Heart right ventricle (tissue), 16 donors: ENCODE data around the gene TMEM170B. TPM values are rescaled to one million over a fixed set of nuclear protein-coding genes. Genes with fewer than 3 reads are reported as not detected.
A peak's percentile ranks its signal among the peaks of the same experiment; 100 is the strongest.

Experiments used
- ATAC-seq, 8 donors: fragments of 200-7000 bp; cut with Tn5 transposase; one replicate each; pipeline ENCODE4 v1.9.1; 2020; ENCODE audit warnings: mild to moderate bottlenecking in 8 of 8, moderate library complexity in 8 of 8, moderate number of reproducible peaks in 1 of 8
- DNase-seq, 2 donors: peaks; one replicate each; pipeline ENCODE4 v3.0.0-alpha.2; 2020
- H3K27ac ChIP-seq, 10 donors: fragments of 200-600 bp; sonication (generic) in 2 of 10; one replicate each; pipeline versions ENCODE4 v1.5.0 to v1.8.0; 2020 to 2022; ENCODE audit warnings: mild to moderate bottlenecking in 3 of 10
- H3K27me3 ChIP-seq, 7 donors: fragments of 200-600 bp; one replicate each; pipeline ENCODE4 v1.8.0; 2021 to 2022; ENCODE audit warnings: mild to moderate bottlenecking in 2 of 7
- H3K36me3 ChIP-seq, 9 donors: fragments of 200-600 bp; sonication (generic) in 1 of 9; one replicate each; pipeline versions ENCODE4 v1.5.0 to v1.8.0; 2020 to 2022; ENCODE audit warnings: mild to moderate bottlenecking in 2 of 9
- H3K4me1 ChIP-seq, 9 donors: fragments of 200-600 bp; sonication (generic) in 1 of 9; one replicate each; pipeline versions ENCODE4 v1.5.0 to v1.8.0; 2020 to 2022; ENCODE audit warnings: mild to moderate bottlenecking in 4 of 9
- H3K4me3 ChIP-seq, 10 donors: fragments of 200-600 bp; sonication (generic) in 2 of 10; one replicate each; pipeline versions ENCODE4 v1.5.0 to v1.8.0; 2020 to 2022; ENCODE audit warnings: mild to moderate bottlenecking in 7 of 10, moderate library complexity in 2 of 10
- H3K9me3 ChIP-seq, 11 donors: fragments of 200-600 bp in 10 of 11; sonication (generic) in 2 of 11; one replicate each; pipeline versions ENCODE4 v1.5.0 to v1.8.0; 2013 to 2022; ENCODE audit warnings: mild to moderate bottlenecking in 2 of 11, control low read depth in 1 of 11, moderate library complexity in 1 of 11
- WGBS, 2 donors: extraction: QIAGEN DNeasy Blood & Tissue Kit; methylation state at CpG; one replicate each; pipeline ENCODE4 v1.1.7; 2013; ENCODE audit warnings: inconsistent platforms in 1 of 2; 5-methylcytosine and 5-hydroxymethylcytosine counted together
- intact Hi-C, 10 donors: fragments of 100-400 bp; cut with DNase I; formaldehyde crosslinking; loops; one replicate each; pipeline versions ENCODE4 v1.11.1 to v1.14.2; 2022
- polyA plus RNA-seq, 2 donors: library from polyadenylated mRNA; stranded (reverse); fragments of 200-250 nt; gene quantifications; one replicate each; pipeline ENCODE4 v1.2.3, GENCODE V29; 2013
- total RNA-seq, 10 donors: library from RNA; stranded (reverse); fragmentation: NEBNext Ultra II Directional in 3 of 10; extraction: Animal tissue kit (Norgen Biotek cat#: 25700) in 3 of 10; gene quantifications; one replicate each; pipeline versions ENCODE4 v1.2.1 to v1.2.4, GENCODE V29; 2021 to 2023
- TF ChIP-seq, protein P1 (sequence below), 9 donors: fragments of 200-600 bp; sonication (generic) in 2 of 9; IDR thresholded peaks; one replicate each; pipeline versions ENCODE4 v1.5.0 to v1.8.0; 2021 to 2022; ENCODE audit warnings: antibody characterized with exemption in 9 of 9, mild to moderate bottlenecking in 5 of 9, moderate library complexity in 1 of 9
- donor health status: Arrhythmogenic right ventricular cardiomyopathy.
- donor health status: ischemic (EF 13 %, LVEDD 7.1; RV severe dilation, severe dysfunction).
- donor health status: healthy with polysubstance abuse.
- donor health status: DM: no; HTN: yes; CAD: no.
- donor health status: DM: no; HTN: no; CAD: no.
- donor health status: ischemic (EF 25% LVEDD 6.9; RV normal size, moderate dysfunction).
- donor health status: ischemic (EF 25% LVEDD 5.7; RV mildly dilated, moderate dysfunction).
- donor health status: healthy.
- donor health status: DM: yes; HTN: yes; CAD: no.
- donor health status: Ischemic cardiomyopathy.
- donor health status: ischemic (EF 35%, LVEDD 5.7; RV mildly dilated, moderate dysfunction).
- donor health status: nonischemic (EF 11% LVEDD 7.7; RV severe dilation, severe dysfunction).
- donor health status: DM: yes; HTN: yes; CAD: no.
- donor health status: PGD.
- donor health status: ischemic (EF 29% LVEDD 5.4; RV normal size, mild dysfunction).
- donor health status: nonischemic (EF 23%, LVEDD 6.1; RV moderate dilation, normal function).

TMEM170B gene
- total and polyA plus RNA-seq, 12 donors, result 1.3 to 5.3 (median 4.1) TPM

DNA sequence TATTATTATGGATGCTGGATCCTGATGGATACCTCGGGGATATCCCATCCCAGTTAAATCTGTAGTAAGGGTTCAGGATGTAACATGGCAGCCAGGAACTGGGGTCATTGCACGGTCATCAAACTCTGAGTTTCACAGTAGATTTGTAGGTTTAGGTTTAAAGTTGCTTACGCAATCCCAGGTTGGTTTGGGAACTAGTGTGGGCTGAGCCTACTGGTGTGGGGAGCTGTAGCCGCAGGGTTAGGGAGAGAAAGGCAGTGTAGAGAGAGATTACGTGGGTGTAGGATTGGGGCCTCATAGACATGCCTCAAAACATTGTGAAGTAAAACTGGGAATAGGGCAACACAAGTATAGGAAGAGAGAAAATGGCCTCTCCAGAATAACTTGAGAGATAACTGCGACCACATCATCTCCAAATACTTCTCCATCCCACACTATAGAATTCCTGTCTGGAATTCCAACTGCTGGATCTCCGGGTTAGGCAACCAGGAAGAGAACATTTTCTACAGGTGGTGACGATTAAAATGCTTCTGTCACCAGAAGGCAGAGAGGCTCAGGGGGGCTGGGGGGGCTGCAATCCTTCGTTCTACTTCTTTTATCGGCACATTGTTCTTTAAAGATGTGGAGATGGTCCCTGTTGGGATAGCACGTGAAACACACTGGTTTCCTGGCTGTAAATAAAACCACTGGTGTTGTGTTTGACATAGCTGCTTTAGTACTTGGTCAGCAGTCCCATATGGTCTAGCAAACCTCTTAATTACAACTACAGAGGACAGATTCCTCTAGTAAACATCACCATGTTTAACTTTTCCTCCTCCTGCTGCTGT, 44.9 kb upstream of the TMEM170B start:
- Histone ChIP-seq H3K4me1 (peaks cover 0 to 30% (median 10%) of the 10 kb centered on the region in 9 donors), H3K27ac (no peak overlapping the region), H3K27me3 (peaks cover 0 to 4% (median 0%) of the 10 kb centered on the region in 7 donors), H3K4me3 (no peak overlapping the region), H3K9me3 (no peaks in the 10 kb centered on the region), H3K36me3 (no peaks in the 10 kb centered on the region)
- intact Hi-C loops, result loop anchor here (10.0 kb wide), 5 partner anchors 128 to 538 kb away; partner anchors contain the start of gene NEDD9 (in 4 of the 10)
- DNase-seq, result no peak
- 88 to 89% methylated on average over 11 of the region's 11 CpGs for WGBS, 2 donors
- TF ChIP-seq, protein P1, sequence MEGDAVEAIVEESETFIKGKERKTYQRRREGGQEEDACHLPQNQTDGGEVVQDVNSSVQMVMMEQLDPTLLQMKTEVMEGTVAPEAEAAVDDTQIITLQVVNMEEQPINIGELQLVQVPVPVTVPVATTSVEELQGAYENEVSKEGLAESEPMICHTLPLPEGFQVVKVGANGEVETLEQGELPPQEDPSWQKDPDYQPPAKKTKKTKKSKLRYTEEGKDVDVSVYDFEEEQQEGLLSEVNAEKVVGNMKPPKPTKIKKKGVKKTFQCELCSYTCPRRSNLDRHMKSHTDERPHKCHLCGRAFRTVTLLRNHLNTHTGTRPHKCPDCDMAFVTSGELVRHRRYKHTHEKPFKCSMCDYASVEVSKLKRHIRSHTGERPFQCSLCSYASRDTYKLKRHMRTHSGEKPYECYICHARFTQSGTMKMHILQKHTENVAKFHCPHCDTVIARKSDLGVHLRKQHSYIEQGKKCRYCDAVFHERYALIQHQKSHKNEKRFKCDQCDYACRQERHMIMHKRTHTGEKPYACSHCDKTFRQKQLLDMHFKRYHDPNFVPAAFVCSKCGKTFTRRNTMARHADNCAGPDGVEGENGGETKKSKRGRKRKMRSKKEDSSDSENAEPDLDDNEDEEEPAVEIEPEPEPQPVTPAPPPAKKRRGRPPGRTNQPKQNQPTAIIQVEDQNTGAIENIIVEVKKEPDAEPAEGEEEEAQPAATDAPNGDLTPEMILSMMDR (IDR thresholded peaks at IDR 0.05), result no peak
- no peak for ATAC-seq

DNA sequence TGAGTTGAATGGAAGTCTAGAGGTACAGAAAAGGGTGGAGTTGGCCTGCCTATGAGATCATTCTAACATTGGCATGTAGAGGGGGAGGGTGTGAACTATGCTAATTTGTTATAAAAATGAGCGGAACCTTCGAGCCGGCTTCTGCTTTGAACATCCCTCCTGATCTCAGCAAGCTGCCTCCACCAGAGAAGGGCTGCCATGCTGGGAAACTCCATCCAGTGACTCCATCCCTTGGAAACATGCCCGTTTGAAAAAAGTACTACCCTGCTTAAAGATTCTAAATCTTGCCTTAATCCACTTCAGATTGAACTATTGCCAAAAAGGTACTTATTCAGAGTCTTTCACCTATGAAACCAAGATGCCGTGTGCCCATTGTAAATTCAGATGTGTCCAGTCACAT, 43.6 kb upstream of the TMEM170B start:
- no peak for ATAC-seq
- WGBS, 2 donors, result 74 to 75% methylated on average over 5 of the region's 5 CpGs
- Histone ChIP-seq H3K27me3 (peaks cover 0 to 4% (median 0%) of the 10 kb centered on the region in 7 donors), H3K4me1 (peaks cover 0 to 32% (median 10%) of the 10 kb centered on the region in 9 donors), H3K36me3 (no peaks in the 10 kb centered on the region), H3K9me3 (no peaks in the 10 kb centered on the region), H3K4me3 (no peak overlapping the region), H3K27ac (no peak overlapping the region)
- TF ChIP-seq, protein P1 (IDR thresholded peaks at IDR 0.05), result no peak
- intact Hi-C loops, result loop anchor here (2.0 to 10.0 kb wide), 6 partner anchors 129 to 539 kb away; partner anchors contain the start of gene NEDD9 (in 4 of the 10)
- DNase-seq, result no peak

DNA sequence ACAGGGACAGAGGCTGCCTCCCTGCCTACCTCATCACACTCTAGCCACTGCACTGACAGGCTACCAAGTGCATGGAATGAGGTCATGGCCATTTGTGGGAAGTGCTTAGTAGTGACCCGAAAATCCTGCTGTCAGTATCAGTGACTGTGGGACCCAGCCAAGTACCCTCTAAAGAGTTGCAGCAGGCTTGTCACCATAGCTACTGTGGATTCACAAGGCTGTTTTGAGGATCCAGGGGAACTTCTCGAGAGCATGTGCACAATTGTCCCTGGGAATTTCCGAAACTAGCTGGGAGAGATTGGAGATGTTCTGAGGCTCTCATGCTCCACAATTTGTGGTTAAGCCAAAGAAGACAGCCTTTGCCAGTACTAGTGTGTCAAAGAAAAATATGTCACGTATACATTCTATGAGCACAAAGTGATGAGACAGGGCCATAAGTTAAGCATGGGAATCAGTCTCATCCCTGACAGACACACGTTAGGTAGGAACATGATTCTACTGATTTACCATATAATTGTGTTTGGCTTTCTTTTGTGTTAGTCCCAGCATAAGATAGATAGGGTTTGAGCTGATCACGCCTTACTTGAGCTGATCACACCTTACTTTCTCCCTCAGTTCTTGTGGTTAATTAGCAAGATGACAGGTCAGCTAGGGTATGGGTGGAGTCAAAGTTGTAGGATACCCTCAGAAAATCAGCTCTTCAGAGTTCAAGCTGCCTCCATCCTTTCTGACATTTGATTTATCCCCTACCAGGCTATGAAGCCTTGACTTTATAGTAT, 42.6 kb upstream of the TMEM170B start:
- H3K9me3 ChIP-seq, result no peaks in the 10 kb centered on the region
- no peak overlapping the region for H3K27ac ChIP-seq
- peak in 7 of 8 donors; percentile 29 to 72 (median 38) for ATAC-seq
- peaks cover 0 to 32% (median 10%) of the 10 kb centered on the region in 9 donors for H3K4me1 ChIP-seq
- DNase-seq, result no peak
- WGBS, 2 donors, result 56% methylated on average over 6 of the region's 6 CpGs
- intact Hi-C loops, result loop anchor here (1.0 to 10.0 kb wide), 12 partner anchors 82 to 543 kb away; partner anchors contain the start of gene NEDD9 (in 4 of the 10)
- no peaks in the 10 kb centered on the region for H3K36me3 ChIP-seq
- H3K4me3 ChIP-seq, result no peak overlapping the region
- H3K27me3 ChIP-seq, result peaks cover 0 to 4% (median 0%) of the 10 kb centered on the region in 7 donors
- TF ChIP-seq, protein P1 (IDR thresholded peaks at IDR 0.05), result no peak

DNA sequence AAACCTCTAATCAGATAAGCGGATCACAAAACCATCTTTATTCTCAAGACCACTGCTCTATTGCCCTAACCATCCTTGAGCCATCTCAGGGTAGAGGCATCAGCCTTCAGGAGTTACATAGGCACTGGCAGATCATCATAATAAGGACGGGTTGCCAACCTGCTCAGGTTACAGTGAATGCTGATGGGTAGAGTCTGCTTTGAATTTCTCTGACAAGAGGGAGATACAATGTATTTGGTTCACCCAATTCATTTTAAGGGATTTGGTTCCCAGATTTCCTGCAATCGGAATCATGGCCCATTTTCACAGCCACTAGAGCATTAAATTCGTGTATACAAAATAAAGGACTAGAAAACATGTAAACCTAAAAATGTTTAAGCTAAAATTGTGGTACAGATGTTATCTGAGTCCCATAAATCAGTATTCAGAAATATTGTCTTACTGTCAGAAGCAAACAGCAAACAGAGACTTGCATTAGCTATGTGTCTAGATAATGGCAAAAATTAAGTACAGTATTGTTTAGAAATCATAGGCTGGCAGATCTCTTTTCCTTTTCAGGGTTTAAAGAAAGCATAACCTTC, 41.9 kb upstream of the TMEM170B start:
- WGBS, 2 donors, result 73 to 76% methylated on average over 4 of the region's 4 CpGs
- Histone ChIP-seq H3K9me3 (peaks cover 0 to 5% (median 0%) of the 10 kb centered on the region in 11 donors), H3K4me1 (peaks cover 0 to 32% (median 10%) of the 10 kb centered on the region in 9 donors), H3K27me3 (no peaks in the 10 kb centered on the region), H3K27ac (peak overlapping the region in 6 of 10 donors; percentile 32 to 73 (median 44)), H3K4me3 (no peak overlapping the region), H3K36me3 (no peaks in the 10 kb centered on the region)
- peak in 1 of 8 donors; percentile 6 for ATAC-seq
- TF ChIP-seq, protein P1 (IDR thresholded peaks at IDR 0.05), result no peak
- intact Hi-C loops, result loop anchor here (1.0 to 10.0 kb wide), 14 partner anchors 82 to 543 kb away; partner anchors contain the start of gene NEDD9 (in 4 of the 10)
- no peak for DNase-seq
